Measurements from ENCODE around the gene PSMF1.

GRCh38 chr20:1202762-1203504 is 84.5 kb downstream of the PSMF1 start, which contains the start of gene C20orf202:
- TF ChIP-seq CTCF (conservative IDR thresholded peaks at IDR 0.05; ENCODE audit: low read depth in 2 of 2) (no peak), CREB1 (CRISPR knock-in tag; IDR thresholded peaks at IDR 0.05; ENCODE audit: low read depth) (no peak), POLR2AphosphoS5 (IDR thresholded peaks at IDR 0.05; ENCODE audit: low read depth) (no peak), NANOG (IDR thresholded peaks at IDR 0.05; ENCODE audit: borderline replicate concordance) (no peak), EZH2 (IDR thresholded peaks at IDR 0.05; ENCODE audit: low read depth, unreplicated experiment) (no peak), ETS1 (IDR thresholded peaks at IDR 0.05) (no peak), EZH2phosphoT487 (IDR thresholded peaks at IDR 0.05; ENCODE audit: unreplicated experiment) (no peak), ZNF114 (CRISPR knock-in tag; IDR thresholded peaks at IDR 0.05) (no peak), JUNB (IDR thresholded peaks at IDR 0.05; ENCODE audit: unreplicated experiment) (no peak)
